C4-2B (cell line): ENCODE measurements around the gene EPS8L3.

ENCODE experiments used
- CTCF ChIP-seq: fragments of 450-650 bp; conservative IDR thresholded peaks from 2 replicates; pipeline ENCODE4 v1.5.1; 2017; ENCODE audit warnings: mild to moderate bottlenecking
- ZFX ChIP-seq: fragments of 450-650 bp; IDR thresholded peaks from 2 replicates; pipeline ENCODE4 v1.6.1; 2017

GRCh38 chr1:109780982-109781381 lies 17.3 kb upstream of the EPS8L3 start:
- TF ChIP-seq CTCF (no peak), ZFX (no peak)
